ENCODE results near the gene TAF1. TPM values are rescaled to one million over a fixed set of nuclear protein-coding genes. Genes with fewer than 3 reads are reported as not detected.

The TAF1 gene
- total and polyA plus RNA-seq, 9 of the 15 experiments (the other 6 are each of a cell fraction or from before 2014, with no cell fraction given): 6.4 to 45.1 (median 38.1) TPM

GRCh38 chrX:71366674-71367256, 608 bp downstream of the TAF1 start (continued):
- TF ChIP-seq TSHZ1 (CRISPR knock-in tag; IDR thresholded peaks at IDR 0.05): no peak
- TF ChIP-seq BCLAF1 (IDR thresholded peaks at IDR 0.05; ENCODE audit: borderline replicate concordance in 1 of 2, control insufficient read depth in 1 of 2, low read depth in 2 of 2, low read length in 1 of 2): no peak
- no peak for TF ChIP-seq ZNF740 (CRISPR knock-in tag; IDR thresholded peaks at IDR 0.05)
- TF ChIP-seq ZNF740 (tag; IDR thresholded peaks at IDR 0.05): no peak
- TF ChIP-seq NR0B1 (IDR thresholded peaks at IDR 0.05; ENCODE audit: partially characterized antibody): no peak
- no peak for TF ChIP-seq SREBF1 (IDR thresholded peaks at IDR 0.05; ENCODE audit: borderline replicate concordance, low read depth, low read length)
- TF ChIP-seq FOXA1 (IDR thresholded peaks at IDR 0.05; ENCODE audit: borderline replicate concordance): no peak
- no peak for TF ChIP-seq ASH1L (IDR thresholded peaks at IDR 0.05; ENCODE audit: borderline replicate concordance, low read depth, partially characterized antibody)
- TF ChIP-seq ZC3H11A (IDR thresholded peaks at IDR 0.05; ENCODE audit: low read depth, low read length): no peak
- TF ChIP-seq HDAC6 (IDR thresholded peaks at IDR 0.05; ENCODE audit: low read depth, low read length): no peak
- TF ChIP-seq BRCA1 (IDR thresholded peaks at IDR 0.05): no peak
- no peak for TF ChIP-seq BRCA1 (CRISPR knock-in tag; IDR thresholded peaks at IDR 0.05)
- TF ChIP-seq XRCC4 (IDR thresholded peaks at IDR 0.05; ENCODE audit: extremely low read depth, insufficient read depth, insufficient read length): no peak
- TF ChIP-seq NEUROD1 (IDR thresholded peaks at IDR 0.05; ENCODE audit: borderline replicate concordance, low read depth, low read length, partially characterized antibody): no peak
- no peak for TF ChIP-seq ARNT (IDR thresholded peaks at IDR 0.05)
- TF ChIP-seq MIER1 (IDR thresholded peaks at IDR 0.05; ENCODE audit: low read depth): no peak
- TF ChIP-seq CBX5 (IDR thresholded peaks at IDR 0.05; ENCODE audit: borderline replicate concordance, low read depth): no peak
- TF ChIP-seq SREBF2 (CRISPR knock-in tag; IDR thresholded peaks at IDR 0.05): no peak

Measured in K562 (cell line).